ENCODE measurements around the gene SLC2A13.
"Not testable (repeated sequence)": the region's sequence is repeated elsewhere in the genome, so short reads cannot be mapped to it uniquely, and the experiment has no call there.

SLC2A13 gene

DNA sequence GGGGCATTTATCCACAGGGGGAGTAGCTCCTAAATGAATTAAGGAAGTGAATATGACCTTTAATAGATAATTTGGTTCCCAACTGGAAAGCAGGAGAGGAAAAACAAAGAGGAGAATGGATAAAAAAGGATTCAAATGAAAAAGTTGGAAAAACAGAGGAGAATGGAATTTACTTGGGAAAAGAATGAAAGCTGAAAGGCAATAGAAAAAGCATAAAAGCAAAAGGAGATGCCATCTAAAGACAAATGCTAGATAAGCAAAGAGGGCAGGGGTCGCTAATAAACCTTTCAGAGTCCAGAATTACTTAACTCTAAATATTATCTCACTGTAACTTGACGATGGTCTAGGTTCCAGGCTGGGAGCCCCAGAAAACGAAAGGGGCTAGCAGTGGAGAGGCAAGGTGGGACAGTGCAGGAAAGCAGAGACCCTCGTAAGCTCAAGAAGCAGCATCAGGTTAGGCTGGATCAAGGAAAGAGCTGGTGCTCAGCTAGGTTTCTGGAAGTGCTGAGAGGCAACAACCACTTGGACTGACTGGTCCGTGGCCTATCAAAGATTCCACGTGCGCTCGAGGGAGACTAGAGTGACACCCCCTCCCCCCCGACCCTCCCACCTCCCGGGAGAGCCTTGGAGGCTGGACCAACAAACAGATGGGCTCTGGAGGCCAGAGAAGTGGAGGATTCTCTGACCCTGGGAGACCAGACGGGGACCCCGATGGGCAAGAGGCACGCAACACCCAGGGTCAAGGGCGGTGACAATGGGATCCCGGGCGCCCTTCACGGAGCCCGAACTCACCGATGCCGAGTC is 1.2 kb downstream of the SLC2A13 start:
- no peak for DNase-seq

DNA sequence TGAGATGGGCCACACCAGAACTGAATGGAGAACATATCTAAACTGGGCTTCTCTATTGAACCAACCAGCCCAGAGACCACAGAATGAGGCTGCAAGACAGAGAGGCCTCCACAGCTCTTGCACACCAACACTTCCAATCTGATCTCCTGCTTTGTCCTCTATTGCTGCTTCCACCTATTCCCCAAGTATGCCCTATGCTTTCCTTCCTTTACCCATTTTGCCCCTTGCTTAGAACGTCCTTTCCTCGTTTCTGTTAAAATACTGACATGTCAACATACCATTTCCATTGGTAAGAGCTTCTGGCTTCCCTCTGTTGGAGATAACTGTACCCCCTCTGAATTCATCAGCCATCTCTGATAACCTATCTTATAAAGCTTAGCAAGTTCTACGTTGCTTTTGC is 2.8 kb downstream of the SLC2A13 start:
- no peak for DNase-seq

DNA sequence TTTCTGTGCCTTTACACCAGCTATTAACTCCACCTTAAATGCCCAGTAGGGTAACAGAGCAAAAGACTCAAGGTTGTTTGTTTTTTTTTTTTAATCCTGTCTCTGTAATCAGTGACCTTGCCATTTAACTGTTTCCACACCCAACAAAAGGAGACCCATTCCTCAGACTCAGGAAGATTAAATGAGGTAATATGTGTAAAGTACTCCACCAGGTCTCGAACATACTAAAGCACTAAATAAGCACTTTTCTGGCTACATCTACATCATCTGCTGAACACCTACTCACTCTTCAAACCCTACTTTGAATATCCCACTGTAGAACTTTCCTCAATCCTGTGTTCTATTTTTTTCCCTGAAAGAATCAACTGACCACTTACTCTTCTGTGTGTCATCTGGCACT is 4.1 kb downstream of the SLC2A13 start:
- no peak for DNase-seq

DNA sequence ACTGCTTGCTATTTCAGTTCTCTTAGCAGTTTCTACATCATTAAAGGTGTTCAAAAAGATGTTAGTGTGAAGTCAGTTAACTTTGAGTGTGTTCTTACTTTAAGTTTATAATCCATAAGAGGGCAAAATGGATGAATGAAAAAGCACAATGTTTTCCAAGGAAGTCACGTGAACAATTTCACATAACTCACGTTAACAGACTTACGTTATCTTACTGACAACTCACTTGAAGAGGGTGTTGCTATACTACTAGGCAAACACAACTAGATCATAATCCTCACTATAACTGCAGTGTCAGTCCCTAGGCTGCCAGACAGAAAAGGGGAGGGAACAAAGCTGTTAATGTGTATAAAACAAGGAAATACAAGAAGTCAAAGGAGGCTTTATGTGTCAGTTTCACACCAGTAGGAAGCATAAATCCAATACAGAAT is 6.4 kb downstream of the SLC2A13 start:
- DNase-seq: no peak

- no peak for DNase-seq
Measured at GRCh38 chr12:40098406-40099145, 7.3 kb downstream of the SLC2A13 start.

DNA sequence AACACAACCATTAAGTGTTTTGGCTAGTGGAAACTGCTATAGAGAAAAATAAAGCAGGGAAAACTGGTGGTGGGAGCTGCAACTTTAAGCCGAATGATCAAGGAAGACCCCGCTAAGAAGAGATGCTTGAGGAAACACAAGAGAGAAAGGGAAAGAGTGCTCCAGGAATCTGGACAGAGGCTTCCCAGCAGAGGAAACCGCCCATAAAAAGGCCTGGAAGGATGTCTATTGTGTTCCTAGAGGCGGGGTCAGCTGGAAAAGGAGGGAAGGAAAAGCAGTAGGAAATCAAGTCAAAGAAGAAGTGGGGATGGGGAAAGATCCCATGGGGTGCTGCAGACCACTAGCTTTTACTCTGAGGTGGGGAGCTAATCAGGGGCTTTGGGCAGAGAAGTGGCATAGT is 12.4 kb downstream of the SLC2A13 start:
- DNase-seq: no peak

DNA sequence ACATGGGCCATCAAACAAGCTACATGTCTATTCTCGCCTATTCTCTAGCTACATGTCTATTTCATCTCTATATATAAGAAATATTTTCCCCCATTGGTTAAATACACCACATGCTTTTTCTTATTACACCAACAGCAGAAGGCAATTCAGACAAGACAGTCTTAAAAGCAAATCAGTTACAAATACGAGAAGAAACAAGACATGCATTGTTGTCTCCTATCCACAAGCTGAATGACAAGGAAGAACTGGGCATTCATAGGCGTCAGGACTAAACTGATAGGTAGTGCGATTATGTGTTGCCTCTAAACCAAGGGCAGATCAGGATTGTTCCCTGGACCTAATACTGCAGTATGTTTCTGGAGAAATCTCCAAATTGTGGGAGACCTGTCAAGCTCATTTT is 19.4 kb downstream of the SLC2A13 start:
- DNase-seq: no peak

DNA sequence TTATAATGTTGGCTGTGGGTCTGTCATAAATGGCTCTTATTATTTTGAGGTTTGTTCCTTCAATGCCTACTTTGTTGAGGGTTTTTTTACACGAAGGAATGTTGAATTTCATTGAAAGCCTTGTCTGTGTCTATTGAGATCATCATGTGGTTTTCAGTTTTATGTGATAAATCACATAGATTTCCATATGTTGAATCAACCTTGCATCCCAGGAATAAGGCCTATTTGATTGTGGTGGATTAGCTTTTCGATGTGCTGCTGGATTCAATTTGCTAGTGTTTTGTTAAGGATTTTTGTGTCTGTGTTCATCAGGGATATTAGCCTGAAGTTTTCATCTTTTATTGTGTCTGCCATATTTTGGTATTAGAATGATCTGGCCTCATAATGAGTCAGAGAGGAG is 27.6 kb downstream of the SLC2A13 start:
- no peak for DNase-seq

GRCh38 chr12:40075458-40075857 is 30.4 kb downstream of the SLC2A13 start:
- DNase-seq: no peak

DNA sequence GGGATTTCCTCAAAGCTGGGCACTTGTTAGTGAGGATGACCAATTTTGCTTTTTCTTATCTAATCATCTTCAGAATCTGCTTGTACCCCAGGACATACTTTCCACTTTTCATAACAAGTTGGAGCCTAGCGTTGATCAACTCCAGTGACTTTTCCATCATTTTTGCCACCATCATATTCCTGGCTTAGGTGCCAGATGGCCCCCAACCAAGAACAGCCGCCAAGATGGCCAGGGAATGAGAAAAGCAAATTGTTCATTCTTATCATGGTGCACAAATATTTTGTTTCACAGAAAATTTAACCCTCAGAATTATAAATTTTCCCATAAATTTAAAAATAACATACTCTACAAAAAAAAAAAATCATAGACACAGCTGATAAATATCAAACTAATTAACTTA is 37.5 kb downstream of the SLC2A13 start:
- no peak for DNase-seq

DNA sequence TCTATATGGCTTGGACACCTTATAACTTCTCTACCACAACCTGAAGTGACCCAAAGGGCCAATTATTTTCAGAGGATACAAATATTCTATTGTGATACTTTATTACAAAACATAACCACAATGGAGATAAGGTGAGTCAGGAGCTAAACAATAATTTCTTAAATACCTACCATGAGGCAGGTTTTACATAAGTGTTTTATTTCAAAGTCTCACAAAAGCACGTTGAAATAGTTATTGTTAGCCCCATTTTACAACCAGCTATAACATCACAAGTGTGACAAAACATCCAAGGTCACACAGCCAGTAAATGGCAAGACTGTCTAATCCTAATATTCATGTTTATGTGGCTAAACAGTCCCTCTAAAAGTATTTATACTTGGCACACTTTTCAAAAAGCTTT is 40.2 kb downstream of the SLC2A13 start:
- DNase-seq: no peak

GRCh38 chr12:40063414-40063813 is 42.5 kb downstream of the SLC2A13 start:
- DNase-seq: no peak

GRCh38 chr12:40058721-40059190 is 47.1 kb downstream of the SLC2A13 start:
- no peak for DNase-seq

DNA sequence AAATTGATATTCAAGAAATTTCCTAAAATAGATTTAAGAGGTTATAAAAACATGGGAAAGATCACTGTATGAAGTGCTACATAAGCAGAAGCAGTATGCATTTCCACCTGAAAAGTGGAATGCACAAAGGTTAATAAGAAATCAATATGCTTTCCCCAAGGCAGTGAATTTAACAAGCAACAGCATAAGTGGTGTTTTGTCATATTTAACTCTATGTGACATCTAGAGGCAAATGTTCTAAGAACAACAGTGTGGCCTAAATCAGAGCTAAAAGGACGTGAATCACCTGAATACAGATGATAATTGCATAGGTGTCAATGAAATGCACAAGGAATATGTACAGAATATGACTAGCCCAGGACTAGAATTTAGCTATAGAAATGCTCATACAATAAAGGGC is 49.5 kb downstream of the SLC2A13 start:
- no peak for DNase-seq

DNA sequence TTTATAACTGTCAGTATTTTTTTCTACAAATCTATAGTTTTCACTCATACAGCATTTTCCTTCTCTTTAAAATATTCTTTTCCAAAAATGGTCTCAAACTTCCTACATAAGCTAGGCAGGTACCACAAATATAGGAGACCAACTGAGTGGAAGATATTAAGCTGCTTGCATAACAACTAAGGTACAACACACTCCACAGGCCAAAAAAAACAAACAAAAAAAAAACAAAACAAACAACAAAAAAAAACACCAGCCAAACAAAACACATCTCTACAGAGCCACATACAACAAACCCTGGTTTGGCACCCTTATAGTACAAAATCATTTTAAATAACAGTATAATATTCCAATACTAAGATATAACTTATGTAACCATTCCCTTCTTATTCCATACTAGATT is 50.1 kb downstream of the SLC2A13 start:
- no peak for DNase-seq

GRCh38 chr12:40055228-40055579 is 50.7 kb downstream of the SLC2A13 start:
- DNase-seq: no peak

GRCh38 chr12:40054555-40055227 is 51.2 kb downstream of the SLC2A13 start:
- DNase-seq: no peak

GRCh38 chr12:40049268-40049667 is 56.6 kb downstream of the SLC2A13 start:
- DNase-seq: no peak

DNA sequence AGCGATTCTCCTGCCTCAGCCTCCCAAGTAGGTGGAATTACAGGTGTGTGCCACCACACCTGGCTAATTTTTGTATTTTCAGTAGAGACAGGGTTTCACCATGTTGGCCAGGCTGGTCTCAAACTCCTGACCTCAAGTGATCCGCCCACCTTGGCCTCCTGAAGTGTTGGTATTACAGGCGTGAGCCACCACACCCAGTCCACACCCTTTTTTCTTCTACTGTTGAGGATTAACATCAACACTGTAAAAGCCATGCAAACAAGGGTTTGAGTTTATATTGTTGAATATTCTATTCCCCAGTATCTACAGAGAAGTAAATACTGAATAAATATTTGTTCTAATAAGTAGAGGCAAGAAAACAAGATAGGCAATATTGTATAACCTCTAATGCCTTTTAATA is 58.9 kb downstream of the SLC2A13 start:
- DNase-seq: not testable (repeated sequence)

GRCh38 chr12:40045656-40046055 is 60.2 kb downstream of the SLC2A13 start:
- no peak for DNase-seq

DNA sequence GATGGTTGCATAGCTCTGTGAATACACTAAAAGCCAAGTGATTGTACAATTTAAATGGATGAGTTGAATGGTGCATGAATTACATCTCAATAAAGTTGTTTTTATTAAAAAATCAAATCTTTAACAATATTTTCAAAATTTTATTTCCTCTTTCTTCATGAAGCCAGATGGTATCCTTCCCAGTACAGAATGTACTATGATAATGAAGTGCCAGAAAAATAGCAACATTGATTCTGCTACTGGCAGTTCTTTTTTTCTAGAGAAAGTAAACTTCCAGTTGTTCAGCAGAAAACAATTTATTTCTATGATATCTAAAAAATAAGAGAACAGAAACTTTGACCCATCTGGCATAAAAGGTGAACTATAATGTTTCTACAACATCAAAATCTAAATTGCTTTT is 61.5 kb downstream of the SLC2A13 start:
- DNase-seq: no peak

GRCh38 chr12:40039598-40039997 is 66.3 kb downstream of the SLC2A13 start:
- no peak for DNase-seq

GRCh38 chr12:40038619-40039018 is 67.3 kb downstream of the SLC2A13 start:
- DNase-seq: no peak

DNA sequence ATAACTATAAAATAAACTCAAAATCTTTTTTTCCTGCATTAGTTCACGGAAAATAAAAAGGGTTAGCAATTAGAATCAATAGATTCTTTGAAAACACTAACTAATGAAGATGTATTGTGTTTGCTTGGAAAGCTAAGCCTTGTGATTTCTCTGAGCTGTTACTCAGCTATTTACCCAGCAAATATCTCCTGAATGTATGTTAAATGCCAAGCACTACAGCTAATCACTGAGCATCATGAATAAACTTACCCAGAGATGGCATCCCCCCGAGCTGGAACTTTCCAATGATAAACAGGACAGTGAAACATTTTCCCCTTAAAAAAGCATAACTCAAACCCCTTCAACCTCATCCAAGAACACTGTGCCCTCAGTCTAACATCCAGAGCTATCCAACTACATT is 71.2 kb downstream of the SLC2A13 start:
- DNase-seq: no peak
